ENCODE results near the gene TBC1D24.
A peak's percentile ranks its signal among the peaks of the same experiment; 100 is the strongest.

Gene TBC1D24

GRCh38 chr16:2515180-2515851, 40.4 kb downstream of the TBC1D24 start:
- peak overlapping the region; percentile 92 for H3K27ac ChIP-seq
- TF ChIP-seq ZFX (IDR thresholded peaks at IDR 0.05; ENCODE audit: borderline replicate concordance), result no peak
- TF ChIP-seq CTCF (IDR thresholded peaks at IDR 0.05), result no peak

GRCh38 chr16:2516391-2517240, 41.7 kb downstream of the TBC1D24 start:
- TF ChIP-seq CTCF (IDR thresholded peaks at IDR 0.05) (no peak), ZFX (IDR thresholded peaks at IDR 0.05; ENCODE audit: borderline replicate concordance) (no peak)
- H3K27ac ChIP-seq, result peak overlapping the region; percentile 92

- H3K27ac ChIP-seq, result peak overlapping the region; percentile 92
- TF ChIP-seq CTCF (IDR thresholded peaks at IDR 0.05) (no peak), ZFX (IDR thresholded peaks at IDR 0.05; ENCODE audit: borderline replicate concordance) (no peak)
Measured at GRCh38 chr16:2517954-2518605, 43.2 kb downstream of the TBC1D24 start.

GRCh38 chr16:2518823-2519710, 44.1 kb downstream of the TBC1D24 start:
- no peak for TF ChIP-seq CTCF (IDR thresholded peaks at IDR 0.05)
- TF ChIP-seq ZFX (IDR thresholded peaks at IDR 0.05; ENCODE audit: borderline replicate concordance), result no peak
- peak overlapping the region; percentile 92 for H3K27ac ChIP-seq

- TF ChIP-seq CTCF (IDR thresholded peaks at IDR 0.05) (no peak), ZFX (IDR thresholded peaks at IDR 0.05; ENCODE audit: borderline replicate concordance) (no peak)
- H3K27ac ChIP-seq, result peak overlapping the region; percentile 92
Measured at GRCh38 chr16:2519711-2520080, 44.8 kb downstream of the TBC1D24 start.

- peak within 1 kb of the TSS; percentile 92 for H3K27ac ChIP-seq
- TF ChIP-seq ZFX (IDR thresholded peaks at IDR 0.05; ENCODE audit: borderline replicate concordance), result no peak
- no peak for TF ChIP-seq CTCF (IDR thresholded peaks at IDR 0.05)
Measured at GRCh38 chr16:2520097-2520783, 45.3 kb downstream of the TBC1D24 start, which contains the start of gene AMDHD2. Gene AMDHD2, plus strand, starts transcription at chr16:2520371. Its CDS starts 88 bp downstream, at chr16:2520459.

Data from 22Rv1 (cell line).